HG03469 (cell line): Measurements from ENCODE around the gene MUC6.

ENCODE experiments used
- ATAC-seq: cut with Tn5 transposase; IDR thresholded peaks from one replicate; pipeline ENCODE4 v1.9.1; 2021; ENCODE audit warnings: mild to moderate bottlenecking, moderate library complexity, moderate number of reproducible peaks; ENCODE audit not compliant: unreplicated experiment

Gene MUC6

GRCh38 chr11:1052133-1053011 lies 15.9 kb upstream of the MUC6 start:
- no peak for ATAC-seq

GRCh38 chr11:1051356-1052132 lies 15.0 kb upstream of the MUC6 start:
- no peak for ATAC-seq

GRCh38 chr11:1050581-1051355 lies 14.2 kb upstream of the MUC6 start:
- ATAC-seq: peak; percentile 70

GRCh38 chr11:1049911-1050580 lies 13.5 kb upstream of the MUC6 start:
- ATAC-seq: no peak

GRCh38 chr11:1049431-1049891 lies 12.9 kb upstream of the MUC6 start:
- ATAC-seq: no peak

- no peak for ATAC-seq
Measured at GRCh38 chr11:1049071-1049405, 12.5 kb upstream of the MUC6 start.

- no peak for ATAC-seq
Measured at GRCh38 chr11:1048375-1049070, 12.0 kb upstream of the MUC6 start.

GRCh38 chr11:1047595-1048156 lies 11.2 kb upstream of the MUC6 start:
- no peak for ATAC-seq

GRCh38 chr11:1044160-1044559 lies 7.6 kb upstream of the MUC6 start:
- ATAC-seq: no peak

- ATAC-seq: no peak
Measured at GRCh38 chr11:1043563-1044096, 7.1 kb upstream of the MUC6 start.

GRCh38 chr11:1042626-1043562 lies 6.4 kb upstream of the MUC6 start:
- no peak for ATAC-seq

GRCh38 chr11:1041936-1042608 lies 5.6 kb upstream of the MUC6 start:
- ATAC-seq: no peak

GRCh38 chr11:1041471-1041870 lies 5.0 kb upstream of the MUC6 start:
- ATAC-seq: no peak

- no peak for ATAC-seq
Measured at GRCh38 chr11:1041149-1041467, 4.6 kb upstream of the MUC6 start.

- ATAC-seq: no peak
Measured at GRCh38 chr11:1040428-1041148, 4.1 kb upstream of the MUC6 start.

- ATAC-seq: no peak
Measured at GRCh38 chr11:1039481-1040427, 3.2 kb upstream of the MUC6 start.
